HG03378 (cell line): ENCODE results near the gene ATF7.

ENCODE experiments used
- ATAC-seq: cut with Tn5 transposase; IDR thresholded peaks from one replicate; pipeline ENCODE4 v1.9.1; 2021; ENCODE audit warnings: mild to moderate bottlenecking, moderate library complexity; ENCODE audit not compliant: unreplicated experiment

The ATF7 gene

DNA sequence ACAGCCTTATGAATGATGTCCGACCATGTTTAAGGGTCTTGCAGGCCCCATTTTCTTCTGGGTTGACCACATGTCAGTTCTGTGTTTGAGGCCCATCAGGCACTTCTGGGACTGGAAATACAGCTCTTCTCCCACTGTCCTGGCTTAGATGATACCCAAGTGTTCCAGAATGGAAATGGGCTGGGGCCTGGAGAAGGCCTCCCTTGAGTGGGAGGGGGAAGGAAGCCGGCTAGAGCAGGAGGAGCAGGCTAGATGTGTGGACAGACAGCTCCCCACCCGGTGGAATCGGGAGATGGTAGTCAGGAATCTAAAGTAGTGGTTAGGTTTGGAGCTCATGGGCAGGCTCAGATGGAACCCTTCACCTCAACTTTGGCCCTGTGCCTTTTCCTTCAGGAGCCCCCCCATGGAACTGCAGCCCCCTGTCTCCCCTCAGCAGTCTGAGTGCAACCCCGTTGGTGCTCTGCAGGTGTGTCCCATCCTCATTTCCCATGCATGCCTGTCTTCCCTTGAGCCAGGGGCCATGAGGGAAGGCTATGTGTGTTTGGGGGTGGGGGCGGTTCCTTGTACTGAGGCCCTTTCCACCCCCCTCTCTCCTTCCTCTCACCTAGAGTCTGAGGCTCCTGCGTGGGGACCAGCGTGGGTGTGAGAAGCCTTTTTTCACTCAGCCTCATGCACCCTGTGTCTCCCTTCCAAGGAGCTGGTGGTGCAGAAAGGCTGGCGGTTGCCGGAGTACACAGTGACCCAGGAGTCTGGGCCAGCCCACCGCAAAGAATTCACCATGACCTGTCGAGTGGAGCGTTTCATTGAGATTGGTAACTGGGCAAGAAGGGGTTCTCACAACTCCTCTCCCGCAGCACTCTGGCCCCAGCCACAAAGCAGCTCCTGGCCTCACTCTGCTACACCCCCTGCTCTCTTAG, 121.9 kb downstream of the ATF7 start:
- no peak for ATAC-seq

DNA sequence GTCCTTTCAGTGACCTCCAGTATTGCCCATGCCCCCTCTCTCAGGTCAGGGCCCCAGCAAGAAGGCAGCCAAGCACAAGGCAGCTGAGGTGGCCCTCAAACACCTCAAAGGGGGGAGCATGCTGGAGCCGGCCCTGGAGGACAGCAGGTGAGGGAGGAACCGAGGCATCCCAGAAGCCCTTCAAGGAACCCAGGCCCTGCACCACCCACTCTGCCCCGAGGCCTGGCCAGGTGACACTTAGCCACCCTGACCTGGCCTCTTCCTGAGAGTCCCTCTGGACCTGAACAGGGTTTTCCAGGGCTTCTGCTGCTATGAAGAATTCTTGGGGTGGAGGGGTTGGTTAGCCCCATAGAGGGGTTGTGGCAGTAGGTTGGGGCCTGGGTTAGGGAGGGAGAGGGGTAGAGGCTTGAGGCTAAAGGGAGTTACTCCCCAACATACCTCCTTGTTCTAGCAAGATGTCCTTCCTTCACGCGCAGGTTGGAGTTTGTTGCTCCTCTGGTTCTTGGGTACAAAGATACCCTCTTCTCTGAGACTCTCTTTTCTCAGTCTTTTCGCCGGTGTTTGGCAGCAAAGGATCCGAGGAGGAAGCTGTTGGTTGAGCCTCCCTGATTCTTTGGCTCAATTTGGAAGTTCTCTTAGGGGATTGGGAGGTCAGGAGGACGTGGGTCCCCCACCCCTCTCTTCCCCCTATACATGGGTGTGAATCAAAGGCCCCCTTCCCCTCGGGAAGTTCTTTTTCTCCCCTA, 123.0 kb downstream of the ATF7 start:
- ATAC-seq, result no peak

DNA sequence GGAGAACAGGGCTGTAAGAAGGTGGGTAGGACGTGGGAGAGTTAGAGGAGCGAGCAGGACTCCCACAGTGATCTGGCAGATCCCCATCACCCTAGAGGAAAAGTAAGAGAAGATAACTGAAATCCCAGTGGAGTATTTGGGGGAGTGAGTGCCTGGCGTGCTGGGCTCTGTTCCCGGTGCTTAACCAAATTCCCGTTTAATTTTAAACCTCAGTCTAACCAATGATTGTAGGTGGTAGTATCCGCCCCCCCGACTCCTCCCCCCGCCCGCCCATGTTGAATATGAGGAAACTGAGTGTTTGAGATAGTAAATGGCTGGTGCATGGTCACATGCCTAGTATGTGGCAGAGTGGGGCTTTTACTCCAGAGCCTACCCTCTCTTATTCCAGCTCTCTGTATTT, 123.9 kb downstream of the ATF7 start:
- ATAC-seq, result no peak

DNA sequence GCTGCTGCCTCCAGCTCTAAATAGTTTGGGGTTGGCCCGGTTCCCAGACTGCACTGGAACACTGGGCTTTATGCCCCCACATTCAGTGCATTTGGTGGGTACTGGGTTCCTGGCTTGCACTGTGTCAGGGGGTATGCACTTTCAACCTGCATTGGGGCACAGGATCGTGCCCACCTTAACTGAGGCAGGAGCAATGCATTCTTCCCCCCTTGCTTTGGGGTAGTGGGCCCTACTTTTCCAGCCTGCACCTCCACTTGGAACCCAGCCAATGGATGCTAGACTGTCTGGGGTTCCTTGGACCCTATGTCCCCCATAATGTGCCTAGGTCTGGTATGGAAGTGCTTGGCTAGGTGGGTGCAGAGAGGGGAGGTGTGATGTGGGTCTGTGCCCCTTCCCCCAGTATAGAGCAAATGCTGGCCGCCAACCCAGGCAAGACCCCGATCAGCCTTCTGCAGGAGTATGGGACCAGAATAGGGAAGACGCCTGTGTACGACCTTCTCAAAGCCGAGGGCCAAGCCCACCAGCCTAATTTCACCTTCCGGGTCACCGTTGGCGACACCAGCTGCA, 124.5 kb downstream of the ATF7 start:
- ATAC-seq, result no peak

DNA sequence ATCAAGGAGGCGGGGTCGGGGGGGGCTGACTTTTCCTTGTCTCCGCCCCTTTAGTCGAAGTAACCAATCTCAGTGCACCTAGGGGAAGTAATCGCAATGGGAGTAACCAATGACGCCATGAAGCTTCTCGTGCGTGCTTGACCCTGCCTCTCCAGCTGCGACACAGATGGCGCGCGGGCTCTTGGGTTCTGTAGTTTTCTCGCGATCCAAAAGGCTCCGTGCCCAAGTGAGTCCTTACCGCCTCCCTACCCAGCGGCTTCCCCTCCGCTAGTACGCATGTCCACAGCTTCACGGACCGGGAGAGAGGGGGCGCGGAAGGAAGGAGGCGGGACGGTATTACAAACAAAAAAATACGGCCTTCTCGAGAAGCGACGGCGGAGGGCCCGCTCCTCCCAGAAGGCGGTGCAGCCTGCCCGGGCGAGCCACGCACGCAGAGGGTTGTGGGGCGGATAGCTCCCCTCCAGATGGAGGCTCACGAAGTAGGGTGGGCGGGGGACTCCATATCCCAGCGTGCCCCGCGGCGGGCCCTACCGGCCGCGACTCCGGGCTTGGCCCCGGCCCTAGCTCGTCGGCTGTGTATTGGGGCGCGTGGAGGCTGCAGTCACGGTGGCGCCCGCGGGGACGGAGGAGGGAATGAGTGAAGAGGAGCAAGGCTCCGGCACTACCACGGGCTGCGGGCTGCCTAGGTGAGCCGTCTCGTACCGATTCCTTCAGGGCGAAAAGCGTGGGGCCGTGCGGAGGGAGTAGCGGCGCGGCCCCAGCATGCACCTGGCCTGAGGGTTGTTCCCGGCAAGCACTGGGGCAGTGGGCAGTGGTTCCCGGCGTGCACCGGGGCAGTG, 125.2 kb downstream of the ATF7 start, which contains the start of gene TARBP2:
TSS of gene TARBP2 (plus strand) at position 508 of the 839 bp plus-strand sequence. CDS start at position 634, 126 bp downstream.
- ATAC-seq, result peak; percentile 84

DNA sequence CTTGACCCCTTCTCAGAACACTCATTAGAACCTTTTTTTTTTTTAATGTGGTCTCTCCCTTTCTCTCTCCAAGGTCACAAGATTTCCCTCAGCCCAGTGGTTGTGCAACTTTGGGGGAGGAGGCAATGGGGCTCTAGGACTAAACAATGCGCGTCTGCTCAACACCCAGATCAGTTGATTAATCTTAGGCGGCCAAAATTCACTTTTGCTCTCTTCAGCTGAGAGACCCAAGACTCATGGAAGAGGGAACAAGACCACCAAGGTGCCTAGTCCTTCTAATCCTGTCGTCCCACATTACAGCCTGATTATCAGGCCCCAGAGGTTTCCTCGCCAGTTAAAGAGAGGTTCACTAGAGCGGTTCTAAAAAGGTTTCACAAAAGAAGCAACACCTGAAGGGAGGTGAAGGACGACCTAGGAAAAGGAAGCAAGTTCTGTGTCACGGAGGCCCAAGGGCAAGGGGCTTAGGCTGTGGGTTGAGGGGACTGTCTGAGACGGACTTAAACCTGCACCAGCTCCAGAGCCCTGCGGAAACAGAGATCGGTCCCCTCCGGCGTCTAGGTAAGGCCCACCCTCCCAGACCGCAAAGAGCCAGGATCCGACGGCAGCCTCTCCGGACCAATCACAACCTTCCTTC, 125.9 kb downstream of the ATF7 start:
- ATAC-seq, result no peak

DNA sequence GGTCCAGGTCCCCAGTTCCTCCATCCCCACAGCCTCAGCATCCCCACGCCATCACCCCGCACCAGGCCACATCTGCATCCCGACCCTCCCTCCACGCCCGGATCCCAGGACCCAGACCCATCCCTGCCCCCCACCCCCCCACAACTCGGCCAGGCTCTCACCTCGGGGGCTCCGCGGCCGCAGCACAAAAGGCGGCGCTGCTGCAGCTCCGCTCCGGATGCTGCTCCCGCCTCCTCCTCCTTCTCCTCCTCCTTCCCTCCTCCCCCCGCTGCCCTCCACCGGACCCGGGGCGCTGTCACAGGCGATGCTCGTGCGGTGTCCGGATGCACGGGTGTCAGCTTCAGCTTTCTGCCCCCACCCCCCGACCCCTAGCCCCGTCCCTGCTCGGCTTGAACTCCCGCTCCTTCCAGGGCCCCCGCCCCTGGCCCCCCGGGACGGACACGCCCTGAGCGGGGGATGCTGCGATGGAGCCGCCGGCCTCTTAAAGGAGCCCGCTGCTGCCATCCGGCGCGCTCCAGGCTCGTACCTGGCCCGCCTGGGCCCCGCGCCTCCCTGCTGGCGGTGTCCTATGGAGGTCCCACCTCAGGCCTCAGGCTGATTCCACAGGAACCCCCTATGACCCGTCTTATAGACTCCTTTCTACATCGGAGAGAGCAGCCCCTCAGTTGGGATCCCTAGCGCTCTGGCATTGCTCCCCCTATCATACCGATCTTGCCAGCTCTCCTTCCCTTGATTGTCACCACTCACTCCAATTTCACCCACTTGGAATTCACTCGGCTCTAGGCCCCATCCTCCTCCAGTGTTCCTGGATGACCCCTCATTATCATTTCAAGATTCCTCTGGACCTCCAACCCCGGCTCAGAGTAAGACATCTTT, 126.7 kb downstream of the ATF7 start, which contains the start of gene MAP3K12:
TSS of gene MAP3K12 (minus strand) at position 193 of the 876 bp plus-strand sequence. CDS start 12,067 bp downstream, outside the sequence.
- no peak for ATAC-seq

DNA sequence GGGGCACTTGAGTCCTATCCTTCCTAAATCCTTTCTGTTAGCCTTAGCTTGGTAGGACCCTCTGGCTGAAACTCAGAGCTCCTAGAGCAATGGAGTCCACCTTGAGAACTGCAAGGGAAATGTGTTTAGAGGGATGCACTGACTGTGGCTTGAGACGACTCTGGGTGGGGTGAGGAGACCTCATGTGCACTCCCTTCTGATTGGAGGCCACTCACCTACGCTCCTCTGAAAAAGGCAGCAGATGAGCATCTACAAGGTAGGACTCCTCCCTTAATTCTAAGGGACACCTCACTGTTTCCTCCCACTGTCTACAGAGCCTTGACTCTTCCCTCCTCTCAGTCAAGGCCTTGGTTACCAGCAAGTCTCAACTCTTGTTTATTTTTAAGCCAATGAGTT, 127.9 kb downstream of the ATF7 start:
- no peak for ATAC-seq

DNA sequence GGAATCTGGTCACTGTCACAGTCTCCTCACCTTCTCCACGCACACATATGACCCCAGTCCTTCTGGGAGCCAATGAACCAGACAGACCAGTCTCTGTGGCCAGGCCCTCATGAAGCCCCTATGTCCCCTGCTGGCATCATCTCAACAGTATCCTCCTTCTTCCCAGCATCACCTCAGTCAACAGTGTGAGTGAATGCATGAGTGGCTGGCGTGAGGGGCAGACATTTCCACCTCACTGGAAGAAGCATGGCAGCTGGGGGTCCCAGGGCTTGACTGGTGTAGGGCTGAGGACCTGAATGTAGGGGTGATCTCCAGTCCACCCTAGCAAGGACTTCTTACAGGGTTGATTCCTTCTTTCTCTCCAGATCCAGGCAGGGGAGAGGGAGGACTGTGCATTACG, 128.7 kb downstream of the ATF7 start:
- no peak for ATAC-seq

DNA sequence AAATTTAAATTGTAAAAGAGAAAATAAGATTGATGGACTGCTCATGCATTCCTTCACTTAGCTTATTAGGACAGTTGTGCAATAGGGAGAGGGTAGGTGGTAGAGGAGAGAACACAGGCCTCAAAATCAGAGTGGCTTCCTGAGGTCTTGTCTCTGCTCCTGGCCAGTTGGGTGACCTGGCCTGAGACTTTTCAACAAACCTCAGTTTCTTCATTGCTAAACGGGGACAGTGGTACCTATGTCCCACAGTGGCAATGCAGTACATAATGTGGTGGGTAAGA, 129.5 kb downstream of the ATF7 start:
- ATAC-seq, result no peak

DNA sequence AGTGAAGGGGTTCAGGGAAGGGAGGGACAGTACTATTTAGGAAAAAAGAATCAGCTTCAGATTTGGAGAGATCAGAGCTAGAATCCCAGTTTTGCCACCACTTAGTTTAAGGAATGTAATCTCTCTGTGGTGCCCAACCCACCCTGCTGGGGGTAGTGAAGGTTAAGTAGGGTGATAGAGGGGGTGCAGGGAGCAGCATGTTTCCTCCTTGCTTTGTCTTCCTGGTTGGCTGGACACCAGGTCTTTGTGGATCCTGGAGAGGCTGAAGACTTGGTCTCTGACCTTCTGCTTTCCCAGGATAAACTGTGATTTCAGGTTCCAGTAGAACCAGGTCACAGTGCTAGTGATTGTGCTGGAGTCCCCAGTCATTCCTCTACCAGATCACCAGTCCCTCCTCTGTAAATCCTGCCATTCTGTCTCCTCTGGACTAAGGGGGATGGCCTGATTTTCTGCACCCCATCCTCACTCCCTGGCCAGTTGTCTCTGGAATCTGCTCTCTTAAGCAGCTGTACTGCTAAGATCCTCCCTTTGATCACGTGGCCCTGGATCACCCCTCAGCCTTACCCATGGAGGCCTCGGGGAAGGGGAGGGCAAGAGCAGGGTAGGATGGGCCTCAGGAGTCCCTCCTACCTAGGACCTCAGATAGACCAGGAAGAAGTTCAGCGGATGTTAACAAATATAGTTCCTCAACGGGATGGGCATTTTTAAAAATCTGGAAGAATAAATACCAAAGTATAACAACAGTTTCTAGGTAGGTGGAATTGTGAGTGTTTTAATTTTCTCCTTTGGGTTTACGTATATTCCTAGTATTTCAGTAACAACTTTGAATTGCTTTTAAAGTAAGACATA, 130.1 kb downstream of the ATF7 start:
- ATAC-seq, result no peak

DNA sequence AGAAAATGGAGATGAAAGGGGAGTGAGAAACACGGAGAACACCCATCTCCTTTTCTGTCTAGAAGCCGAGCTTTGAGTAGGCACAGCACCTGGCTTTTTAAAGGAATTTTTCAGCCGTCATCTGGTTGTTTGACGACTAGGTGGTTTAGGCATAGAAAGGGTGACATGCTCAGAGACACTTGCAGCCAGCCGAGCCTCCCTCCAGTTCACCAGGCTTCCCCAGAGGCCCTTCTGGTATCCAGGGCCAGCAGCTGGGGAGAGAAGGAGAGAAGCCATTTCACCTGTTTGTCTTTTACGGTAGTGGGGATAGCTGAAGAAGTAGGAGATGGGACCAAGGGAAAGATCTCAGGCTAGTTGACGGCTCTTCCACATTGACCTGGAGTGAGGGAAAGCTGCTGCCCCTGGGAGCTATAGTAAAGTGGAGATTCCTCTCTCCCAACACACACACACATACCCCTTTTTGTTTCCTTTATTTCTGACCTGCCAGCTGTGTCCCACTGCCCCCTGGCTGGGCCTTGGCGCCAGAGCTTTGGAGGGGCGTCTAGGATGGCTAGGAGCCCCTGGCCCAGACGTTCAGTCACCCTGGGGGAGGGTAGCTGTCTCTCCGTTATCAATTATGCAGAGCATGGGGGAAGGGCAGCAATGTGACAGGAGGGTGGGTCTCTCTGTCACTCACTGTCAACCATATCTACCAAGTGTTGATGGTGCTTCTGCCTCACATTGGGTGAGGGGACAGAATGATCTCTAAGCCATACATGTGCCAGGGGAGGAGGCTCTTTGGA, 132.4 kb downstream of the ATF7 start:
- ATAC-seq, result no peak

DNA sequence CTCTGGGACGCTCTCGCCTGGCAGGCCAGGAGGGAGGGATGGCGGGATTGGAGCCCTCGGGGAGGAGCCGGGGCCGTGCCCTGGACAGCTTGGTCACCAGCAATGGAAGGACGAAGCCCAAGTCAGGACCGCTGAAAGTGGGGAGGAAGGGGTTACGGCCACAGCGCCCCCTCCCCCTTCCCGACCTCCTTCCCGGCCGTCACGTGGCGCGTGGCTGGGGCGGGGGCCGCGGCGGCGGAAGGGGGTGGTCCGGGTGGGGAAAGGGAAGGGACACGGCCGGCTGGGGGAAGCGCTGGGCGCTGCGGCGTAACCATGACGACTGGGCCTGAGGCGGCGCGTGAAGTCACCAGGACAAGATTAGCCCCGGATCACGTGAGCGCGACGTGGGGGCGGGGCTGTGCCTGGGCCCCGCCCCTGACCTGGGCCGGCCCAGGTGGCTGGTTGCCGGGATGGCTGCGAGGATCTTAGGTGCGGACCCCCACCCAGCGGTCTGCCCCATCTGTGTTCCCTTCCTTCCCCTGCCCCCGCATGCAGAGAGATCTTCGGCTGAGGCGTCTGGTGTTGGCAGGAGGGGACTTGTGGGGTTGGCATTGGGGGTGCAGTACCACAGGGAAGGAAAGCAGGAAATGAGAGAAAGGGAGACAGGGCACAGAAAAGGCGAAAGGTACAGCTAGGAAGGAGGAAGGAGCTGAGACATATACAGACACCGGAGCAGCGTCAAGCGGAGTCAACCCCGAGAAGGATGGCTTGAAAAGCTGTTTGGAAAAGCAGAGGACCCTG, 133.2 kb downstream of the ATF7 start:
- peak; percentile 55 for ATAC-seq

DNA sequence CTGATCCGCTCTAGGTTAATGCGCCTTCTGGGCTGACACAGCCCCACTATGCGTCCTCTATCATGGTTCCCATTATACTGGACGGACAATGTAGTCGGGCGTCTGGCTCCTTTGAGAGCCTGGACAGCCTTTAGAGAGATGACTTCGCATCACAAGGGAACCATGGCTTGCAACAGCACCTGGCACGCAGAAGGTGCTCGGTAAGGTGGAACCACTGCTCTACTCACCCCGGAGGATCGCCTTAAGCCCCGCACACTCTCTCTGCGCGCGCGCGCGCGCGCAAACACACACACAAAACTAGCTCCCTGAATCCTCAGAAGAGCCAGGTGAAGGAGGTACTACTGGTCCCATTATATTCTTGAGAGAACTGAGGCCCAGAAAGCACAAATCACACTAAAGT, 134.0 kb downstream of the ATF7 start:
- ATAC-seq, result no peak

DNA sequence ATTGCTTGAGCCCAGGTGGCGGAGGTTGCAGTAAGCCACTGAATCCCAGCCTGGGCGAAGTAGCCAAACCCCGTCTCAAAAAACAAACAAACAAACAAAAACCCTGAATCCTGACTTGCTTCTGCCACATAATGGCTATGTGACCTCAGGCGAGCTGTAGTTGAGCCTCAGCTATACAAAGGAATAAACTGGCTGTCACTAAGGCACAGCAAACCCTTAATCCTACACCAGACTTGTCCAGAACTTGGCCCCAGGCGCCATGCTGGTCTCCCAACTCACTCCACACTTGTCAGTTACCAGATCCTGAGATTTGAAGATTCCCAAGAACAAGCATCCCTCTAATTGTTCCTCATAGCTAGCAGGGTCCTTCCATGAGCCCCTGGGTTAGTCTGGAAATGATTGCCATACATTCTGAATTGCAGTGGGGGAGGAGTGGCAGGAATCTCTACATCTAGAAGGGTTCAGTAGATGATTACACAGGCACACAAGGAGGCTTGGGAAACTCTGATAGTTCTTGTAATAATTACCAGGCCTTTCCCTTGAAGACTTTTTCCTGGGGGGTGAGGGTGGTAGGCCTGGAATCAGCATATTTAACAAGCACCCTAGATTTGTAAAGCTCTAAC, 136.8 kb downstream of the ATF7 start:
- ATAC-seq, result no peak

DNA sequence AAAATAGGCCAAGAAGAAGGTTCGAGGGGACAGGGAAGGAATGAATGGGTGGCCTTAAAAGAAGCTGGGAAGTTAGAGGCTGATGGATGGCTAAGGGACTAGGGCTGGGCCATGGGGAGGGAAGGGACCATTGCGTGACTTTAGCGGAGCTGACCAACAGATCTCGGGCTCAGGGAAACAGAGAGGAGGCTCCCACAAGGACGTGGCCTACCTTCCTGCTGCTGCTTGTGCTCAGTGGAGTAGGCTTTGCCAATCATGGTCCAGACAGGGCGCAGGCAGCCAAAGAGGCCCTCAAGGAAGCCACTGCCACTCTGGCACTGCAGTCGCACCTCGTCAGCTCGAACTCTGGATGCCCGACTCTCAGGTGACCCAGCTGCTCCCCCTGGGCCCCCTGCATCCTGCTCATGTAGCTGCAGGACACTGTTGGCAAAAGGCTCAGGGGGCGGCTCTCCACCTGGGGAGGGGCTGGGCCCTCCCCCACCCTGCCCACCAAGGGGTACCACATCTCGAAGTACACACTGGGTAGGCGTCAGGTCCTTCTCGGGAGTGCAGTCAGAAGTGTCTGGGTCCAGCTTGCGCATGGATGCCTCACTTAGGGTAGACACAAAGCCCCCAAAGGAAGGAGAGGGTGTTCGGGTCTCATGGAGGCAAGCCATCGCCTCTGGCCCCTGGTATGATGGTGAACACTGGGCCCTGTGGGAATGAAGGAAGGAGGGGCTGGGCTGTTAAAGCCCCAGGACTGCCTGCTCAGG, 139.3 kb downstream of the ATF7 start:
- no peak for ATAC-seq
